ENCODE measurements around the gene CLEC1B. TPM values are rescaled to one million over a fixed set of nuclear protein-coding genes. Genes with fewer than 3 reads are reported as not detected.

Gene CLEC1B
- total and polyA plus RNA-seq, 2 of the 13 experiments (the other 11 are each of a cell fraction or from before 2014, with no cell fraction given) = not detected

DNA sequence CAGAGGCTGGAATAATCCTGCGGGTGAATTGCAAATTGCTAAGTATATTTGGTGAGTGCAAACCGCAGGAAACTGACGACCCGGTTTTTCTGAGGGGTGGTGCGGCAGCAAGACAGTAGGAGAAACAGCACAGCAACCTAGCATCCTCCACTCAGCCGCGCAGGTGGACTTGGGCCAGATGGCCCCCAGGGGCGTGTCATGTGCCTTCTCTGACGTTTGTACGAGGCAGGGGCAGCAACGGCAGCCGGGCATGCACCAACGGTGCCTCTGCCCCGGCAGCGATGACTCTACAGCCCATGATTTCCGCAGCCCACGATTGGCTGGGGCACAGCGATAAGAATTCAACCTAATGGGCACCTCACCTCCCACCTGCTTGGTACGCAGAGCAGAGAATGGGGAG lies 55.7 kb downstream of the CLEC1B start:
- in situ Hi-C loops (cut with HindIII; ENCODE audit: extremely low pct_ligation_motif_present, low pct_unique_long_range_greater_than_20kb) = no loop called here
- FAIRE-seq = no peak
- TF ChIP-seq KLF12 (CRISPR knock-in tag; IDR thresholded peaks at IDR 0.05; ENCODE audit: borderline replicate concordance) (no peak), ZNF770 (CRISPR knock-in tag; IDR thresholded peaks at IDR 0.05) (no peak), IRX3 (CRISPR knock-in tag; IDR thresholded peaks at IDR 0.05; ENCODE audit: borderline replicate concordance, low read depth) (no peak), PPARG (CRISPR knock-in tag; conservative IDR thresholded peaks at IDR 0.05) (no peak), ZNF124 (CRISPR knock-in tag; IDR thresholded peaks at IDR 0.05) (no peak), ZNF10 (CRISPR knock-in tag; IDR thresholded peaks at IDR 0.05; ENCODE audit: borderline replicate concordance, low read depth) (no peak), THAP9 (CRISPR knock-in tag; IDR thresholded peaks at IDR 0.05; ENCODE audit: borderline replicate concordance) (no peak)
- TF ChIP-seq, protein P1, sequence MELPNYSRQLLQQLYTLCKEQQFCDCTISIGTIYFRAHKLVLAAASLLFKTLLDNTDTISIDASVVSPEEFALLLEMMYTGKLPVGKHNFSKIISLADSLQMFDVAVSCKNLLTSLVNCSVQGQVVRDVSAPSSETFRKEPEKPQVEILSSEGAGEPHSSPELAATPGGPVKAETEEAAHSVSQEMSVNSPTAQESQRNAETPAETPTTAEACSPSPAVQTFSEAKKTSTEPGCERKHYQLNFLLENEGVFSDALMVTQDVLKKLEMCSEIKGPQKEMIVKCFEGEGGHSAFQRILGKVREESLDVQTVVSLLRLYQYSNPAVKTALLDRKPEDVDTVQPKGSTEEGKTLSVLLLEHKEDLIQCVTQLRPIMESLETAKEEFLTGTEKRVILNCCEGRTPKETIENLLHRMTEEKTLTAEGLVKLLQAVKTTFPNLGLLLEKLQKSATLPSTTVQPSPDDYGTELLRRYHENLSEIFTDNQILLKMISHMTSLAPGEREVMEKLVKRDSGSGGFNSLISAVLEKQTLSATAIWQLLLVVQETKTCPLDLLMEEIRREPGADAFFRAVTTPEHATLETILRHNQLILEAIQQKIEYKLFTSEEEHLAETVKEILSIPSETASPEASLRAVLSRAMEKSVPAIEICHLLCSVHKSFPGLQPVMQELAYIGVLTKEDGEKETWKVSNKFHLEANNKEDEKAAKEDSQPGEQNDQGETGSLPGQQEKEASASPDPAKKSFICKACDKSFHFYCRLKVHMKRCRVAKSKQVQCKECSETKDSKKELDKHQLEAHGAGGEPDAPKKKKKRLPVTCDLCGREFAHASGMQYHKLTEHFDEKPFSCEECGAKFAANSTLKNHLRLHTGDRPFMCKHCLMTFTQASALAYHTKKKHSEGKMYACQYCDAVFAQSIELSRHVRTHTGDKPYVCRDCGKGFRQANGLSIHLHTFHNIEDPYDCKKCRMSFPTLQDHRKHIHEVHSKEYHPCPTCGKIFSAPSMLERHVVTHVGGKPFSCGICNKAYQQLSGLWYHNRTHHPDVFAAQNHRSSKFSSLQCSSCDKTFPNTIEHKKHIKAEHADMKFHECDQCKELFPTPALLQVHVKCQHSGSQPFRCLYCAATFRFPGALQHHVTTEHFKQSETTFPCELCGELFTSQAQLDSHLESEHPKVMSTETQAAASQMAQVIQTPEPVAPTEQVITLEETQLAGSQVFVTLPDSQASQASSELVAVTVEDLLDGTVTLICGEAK (IDR thresholded peaks at IDR 0.05) = no peak
- TF ChIP-seq, protein P1 (CRISPR knock-in tag; IDR thresholded peaks at IDR 0.05) = no peak

More for the DNA sequence above, 55.7 kb downstream of the CLEC1B start:
- Histone ChIP-seq H3K4me3 (replicated peaks in 1 of 3; ENCODE audit: insufficient read depth in 1 of 3, low read depth in 2 of 3, low read length in 3 of 3) (no peak overlapping the region), H3K79me2 (ENCODE audit: insufficient read depth, low read length) (no peaks in the 10 kb centered on the region), H3K27ac (ENCODE audit: extremely low read length, insufficient read depth, low read length) (no peak overlapping the region), H3K9me3 (ENCODE audit: low read length) (no peaks in the 10 kb centered on the region), H3K9ac (ENCODE audit: insufficient read depth, low read depth, low read length) (no peak overlapping the region), H3K27me3 (ENCODE audit: control insufficient read depth in 1 of 2, insufficient read depth in 2 of 2, low read length in 2 of 2) (peaks cover 0 to 4% of the 10 kb centered on the region in 2 experiments; a peak in 1 of 5 replicates), H3K4me2 (ENCODE audit: low read depth, low read length) (no peak overlapping the region), H4K20me1 (ENCODE audit: insufficient read depth, low read length) (no peaks in the 10 kb centered on the region), H3K4me1 (ENCODE audit: insufficient read depth, low read length) (no peaks in the 10 kb centered on the region), H3K36me3 (replicated peaks in 1 of 2; ENCODE audit: control insufficient read depth in 1 of 2, insufficient read depth in 2 of 2, low read length in 2 of 2) (no peaks in the 10 kb centered on the region), H2AFZ (ENCODE audit: low read length) (no peak overlapping the region)
- POLR2A ChIA-PET = no interaction called here
- intact Hi-C loops (cut with micrococcal nuclease; ENCODE audit: unreplicated experiment) = no loop called here
- CTCF ChIA-PET (ENCODE audit: low intra/inter-chr PET ratio, low total read pairs) = no interaction called here
- ATAC-seq (no peak), DNase-seq (ENCODE audit: low spot score) (no peak)
- BruUV-seq (replicated peaks) = no TSS peak
- 32% methylated on average over 6 of the region's 19 CpGs for WGBS (ENCODE audit: low lambda C conversion rate)

Data from HepG2 (cell line).